ENCODE data around the gene CLMP.

CLMP gene

DNA sequence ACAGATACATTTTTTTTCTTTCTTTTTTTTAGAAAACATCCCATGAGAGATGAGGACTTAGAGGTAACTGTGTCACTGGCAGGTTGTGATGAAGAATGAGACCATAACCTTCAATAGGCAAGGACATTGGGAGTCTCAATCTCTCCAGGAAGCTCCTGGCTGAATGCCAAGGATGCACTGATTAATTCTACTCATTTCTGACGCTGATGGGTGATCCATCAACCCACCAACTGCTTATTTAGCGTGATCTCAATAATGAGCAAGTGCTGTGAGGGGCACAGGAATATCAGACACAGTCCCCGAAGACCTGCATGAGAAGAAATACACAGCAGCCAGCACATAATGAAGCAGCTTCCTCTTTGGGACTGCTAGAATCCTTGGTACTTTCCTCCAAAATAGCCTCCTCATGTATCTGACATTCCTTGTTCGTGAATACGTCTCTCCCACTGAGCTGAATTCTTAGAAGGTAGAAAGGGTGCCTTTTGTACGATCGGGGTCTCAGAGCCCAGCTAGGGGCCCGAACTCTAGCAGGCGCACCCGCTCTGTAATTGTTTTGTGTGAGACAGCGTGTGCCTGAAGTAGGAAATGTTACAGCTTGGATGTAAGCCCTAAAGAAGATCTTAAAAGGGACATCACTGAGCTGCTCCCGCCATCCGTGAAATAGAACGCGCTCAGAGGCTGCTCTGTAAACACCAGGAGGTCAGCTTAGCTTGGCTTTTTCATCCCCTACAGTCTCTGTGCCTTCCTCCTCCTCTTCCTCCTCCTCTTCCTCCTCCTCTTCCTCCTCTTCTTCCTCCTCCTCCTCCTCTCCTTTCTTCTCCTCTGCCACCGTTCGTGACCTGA is 7.2 kb downstream of the CLMP start:
- no peak for DNase-seq

DNA sequence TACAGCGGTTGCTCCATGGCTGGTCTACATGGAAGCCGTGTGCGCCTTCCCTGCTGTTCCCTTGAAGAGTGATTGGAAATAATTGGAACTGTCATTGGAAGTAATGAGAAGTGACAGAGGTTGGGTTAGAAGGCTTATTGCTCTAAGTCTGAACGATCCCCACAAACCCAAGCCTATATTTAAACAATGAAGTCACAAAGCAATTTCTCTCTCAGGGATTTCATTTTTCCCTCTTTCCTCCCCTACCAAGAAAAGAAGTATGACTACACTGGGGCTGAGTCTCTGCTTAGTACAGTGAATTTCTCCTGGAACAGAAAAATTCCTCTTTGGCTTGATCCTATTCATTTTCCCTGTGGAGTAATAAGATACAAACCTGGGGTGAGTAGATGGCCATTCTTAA is 7.8 kb downstream of the CLMP start:
- DNase-seq: no peak

GRCh38 chr11:123186286-123186685 is 8.8 kb downstream of the CLMP start:
- DNase-seq: no peak

DNA sequence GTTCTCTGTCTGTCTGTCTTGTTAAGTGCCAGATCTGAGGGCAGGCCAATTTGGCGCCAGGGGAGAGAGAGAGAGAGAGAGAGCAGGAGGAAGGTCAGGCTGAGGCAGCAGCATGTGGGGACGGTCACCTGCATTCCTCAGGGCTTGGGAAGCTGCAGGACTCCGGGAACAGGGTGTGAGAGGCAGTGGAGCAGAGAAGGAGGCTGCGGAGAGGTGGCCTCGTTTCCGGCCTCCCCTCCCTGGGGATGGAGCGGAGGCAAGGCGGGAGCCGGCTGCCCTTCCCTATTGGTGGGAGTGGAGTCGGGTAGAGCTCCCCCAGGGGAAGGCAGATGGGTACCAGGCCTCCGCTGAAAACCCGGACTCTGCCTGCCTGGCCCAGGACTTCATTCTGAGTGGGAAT is 9.7 kb downstream of the CLMP start:
- no peak for DNase-seq

DNA sequence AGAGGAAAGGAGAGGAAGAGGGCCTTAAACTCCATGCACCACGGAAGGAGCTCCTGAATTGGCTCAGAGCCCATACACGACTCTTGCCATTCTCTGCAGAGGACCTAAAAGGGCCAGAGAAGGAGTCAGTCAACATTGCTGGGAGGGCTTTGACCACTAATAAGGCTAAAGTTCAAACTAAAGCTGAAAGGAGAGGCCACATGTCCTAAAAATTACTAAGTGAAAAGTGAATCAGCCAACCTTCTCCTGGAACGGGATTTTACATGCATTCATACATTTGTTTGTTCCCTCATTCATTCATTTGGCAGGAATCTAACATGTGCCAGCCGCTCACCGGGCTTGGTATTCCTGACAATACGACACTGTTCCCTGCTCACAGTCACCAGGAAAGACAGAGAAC is 10.5 kb downstream of the CLMP start:
- no peak for DNase-seq

GRCh38 chr11:123183391-123184099 is 11.5 kb downstream of the CLMP start:
- no peak for DNase-seq

- DNase-seq: no peak
These were observed 13.1 kb downstream of the CLMP start for GRCh38 chr11:123181767-123182500.

DNA sequence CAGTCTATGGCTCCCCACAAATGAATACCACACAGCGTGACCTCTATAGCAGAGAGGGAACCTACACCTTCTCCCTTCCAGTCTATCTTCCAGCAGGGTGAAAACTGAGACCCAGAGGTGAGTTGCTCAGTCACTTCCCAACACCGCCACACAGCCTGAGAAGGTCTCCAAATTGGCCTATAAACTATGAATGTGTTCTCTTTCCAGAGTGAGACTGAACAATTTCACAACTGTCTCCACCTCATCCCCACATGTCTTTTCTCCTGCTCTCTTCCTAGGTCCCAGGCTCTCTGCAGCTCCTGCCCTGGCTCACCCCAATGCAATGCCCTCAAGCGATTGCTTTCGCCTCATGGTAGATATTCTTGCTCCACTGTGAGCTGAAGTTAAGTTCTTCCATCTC is 14.0 kb downstream of the CLMP start:
- DNase-seq: no peak

DNA sequence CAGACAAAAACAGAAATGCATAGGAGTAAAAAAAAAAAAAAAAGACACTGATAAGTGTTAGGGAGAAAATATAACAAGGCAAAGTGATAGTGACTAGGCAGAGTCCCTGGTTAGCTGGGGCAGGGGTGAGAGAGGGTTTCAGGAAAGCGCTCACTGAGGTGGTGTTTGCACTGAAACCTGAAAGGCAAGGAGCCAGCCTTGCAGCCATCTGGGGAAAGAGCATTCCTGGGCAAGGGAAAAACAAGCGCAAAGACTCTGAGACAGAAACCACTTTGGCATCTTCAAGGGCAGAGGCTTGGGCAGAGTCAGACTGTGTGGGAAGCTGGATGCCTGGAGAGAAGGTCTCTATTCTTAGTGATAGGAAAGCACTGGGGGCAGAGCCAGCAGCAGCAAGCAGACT is 14.5 kb downstream of the CLMP start:
- DNase-seq: no peak

- no peak for DNase-seq
These were observed 14.9 kb downstream of the CLMP start for GRCh38 chr11:123180166-123180565.

DNA sequence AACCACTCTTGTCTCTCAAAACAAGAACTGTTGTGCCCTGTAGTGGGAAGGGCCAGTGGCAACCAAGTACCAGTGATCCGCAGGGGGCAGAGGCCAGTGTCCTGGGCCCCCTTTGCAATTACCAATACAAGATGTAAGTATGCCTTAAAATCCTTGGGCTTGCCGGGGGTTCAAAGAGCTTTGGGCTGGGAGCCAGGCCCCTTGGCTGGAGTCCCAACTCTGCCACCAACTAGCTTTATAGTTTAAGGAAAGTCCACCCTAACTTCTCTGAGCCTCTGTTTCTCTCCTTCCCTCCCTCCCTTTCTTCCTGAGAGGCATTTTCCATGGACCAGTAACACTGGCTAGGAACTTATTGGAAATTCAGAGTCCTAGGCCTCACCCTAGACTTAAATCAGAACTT is 15.5 kb downstream of the CLMP start:
- DNase-seq: no peak

GRCh38 chr11:123178186-123178585 is 16.9 kb downstream of the CLMP start:
- DNase-seq: no peak

DNA sequence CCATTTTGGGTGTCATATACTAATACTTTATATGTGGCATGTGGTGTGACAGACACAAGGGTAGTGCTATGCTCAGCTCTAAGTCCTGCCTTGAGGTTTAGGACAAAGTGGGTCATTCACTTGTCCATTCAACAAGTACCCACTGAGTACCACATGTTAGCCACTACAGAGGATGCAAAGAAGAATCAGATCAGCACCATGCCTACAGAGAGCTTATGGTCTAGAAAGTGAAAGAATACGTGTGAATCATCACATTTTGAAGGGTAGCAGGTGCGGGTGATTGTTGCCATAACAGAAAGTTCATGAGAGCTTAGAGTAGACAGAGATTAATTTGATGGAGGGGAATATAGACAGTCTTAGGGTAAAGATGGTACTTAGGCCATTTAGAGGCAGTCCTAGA is 18.3 kb downstream of the CLMP start:
- no peak for DNase-seq

DNA sequence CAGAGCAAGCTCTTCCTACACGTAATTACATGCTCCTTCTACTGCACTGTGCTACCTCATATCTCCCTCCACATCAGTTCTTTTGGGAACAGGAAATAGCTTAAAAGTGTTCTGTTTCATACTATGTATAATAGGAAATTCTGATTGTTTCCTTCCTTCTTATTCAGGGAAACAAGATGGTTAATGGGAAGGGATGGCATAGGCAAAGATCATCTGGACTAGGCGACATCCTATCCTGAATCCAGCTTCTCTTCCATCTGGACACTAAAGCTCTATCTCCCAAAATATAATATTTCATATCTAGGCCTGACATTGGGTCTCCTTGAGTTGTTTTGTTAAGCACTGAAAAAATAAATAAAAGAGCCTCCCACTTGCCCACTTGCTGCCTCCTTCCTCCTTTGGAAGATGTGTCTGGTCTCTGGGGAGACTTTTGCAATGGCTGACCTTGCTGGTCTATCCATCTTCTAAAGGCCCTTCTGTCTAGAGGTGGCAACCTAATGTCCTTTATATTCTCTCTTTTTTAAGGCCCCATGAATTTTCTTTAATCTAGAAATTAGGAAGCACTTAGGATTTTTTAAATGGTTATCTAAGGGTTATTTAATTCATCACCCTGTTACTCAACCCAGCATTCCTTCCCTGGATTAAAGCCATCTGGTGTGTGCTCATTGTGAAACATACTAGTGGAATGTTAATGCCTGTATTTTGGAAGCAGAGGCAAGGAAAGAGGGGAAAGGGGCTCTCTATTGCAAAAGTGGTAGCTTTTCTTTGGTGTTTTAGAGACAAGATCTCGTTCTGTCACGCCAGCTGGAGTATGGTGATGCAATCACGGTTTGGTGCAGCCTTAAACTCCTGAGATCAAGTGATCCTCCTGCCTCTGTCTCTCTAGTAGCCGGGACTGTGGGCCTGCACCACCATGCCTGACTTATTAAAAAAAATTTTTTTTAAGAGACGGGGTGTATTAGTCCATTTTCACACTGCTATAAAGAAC is 20.6 kb downstream of the CLMP start:
- DNase-seq: no peak

DNA sequence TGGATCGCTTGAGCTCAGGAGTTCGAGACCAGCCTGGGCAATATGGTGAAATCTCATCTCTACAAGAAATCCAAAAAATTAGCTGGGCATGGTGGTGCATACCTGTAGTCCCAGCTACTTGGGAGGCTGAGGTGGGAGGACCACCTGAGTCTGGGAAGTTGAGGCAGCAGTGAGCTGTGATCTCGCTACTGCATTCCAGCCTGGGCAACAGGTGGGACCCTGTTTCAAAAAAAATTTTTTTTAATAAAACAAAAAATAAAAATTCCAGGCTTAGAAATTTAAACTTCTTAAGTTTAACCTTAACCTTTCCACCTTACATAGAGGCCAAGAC is 21.2 kb downstream of the CLMP start:
- DNase-seq: no peak

GRCh38 chr11:123173040-123173855 is 21.8 kb downstream of the CLMP start:
- DNase-seq: no peak

- no peak for DNase-seq
These were observed 24.1 kb downstream of the CLMP start for GRCh38 chr11:123170929-123171328.

GRCh38 chr11:123169821-123170220 is 25.2 kb downstream of the CLMP start:
- DNase-seq: no peak

- DNase-seq: no peak
These were observed 26.0 kb downstream of the CLMP start for GRCh38 chr11:123168955-123169484.

DNA sequence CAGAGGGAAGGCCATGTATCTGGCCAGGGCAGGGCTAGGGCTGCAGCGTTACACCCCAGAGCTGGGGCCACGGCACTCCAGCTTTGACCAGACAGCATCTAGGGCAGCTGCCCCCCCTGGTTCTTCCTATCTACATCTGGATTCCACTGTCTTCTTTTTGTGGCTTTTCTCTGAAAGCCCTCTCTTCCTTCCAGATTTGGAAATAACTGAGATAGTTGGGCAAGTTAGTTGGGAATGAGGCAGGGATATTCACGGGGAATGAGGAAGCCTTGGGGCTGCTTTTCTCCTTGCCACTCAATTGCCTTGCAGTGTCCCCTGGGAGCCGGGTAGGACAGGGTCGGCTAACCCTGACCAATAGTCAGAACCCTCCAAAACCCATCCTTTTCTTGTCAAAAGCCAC is 26.8 kb downstream of the CLMP start:
- no peak for DNase-seq

DNA sequence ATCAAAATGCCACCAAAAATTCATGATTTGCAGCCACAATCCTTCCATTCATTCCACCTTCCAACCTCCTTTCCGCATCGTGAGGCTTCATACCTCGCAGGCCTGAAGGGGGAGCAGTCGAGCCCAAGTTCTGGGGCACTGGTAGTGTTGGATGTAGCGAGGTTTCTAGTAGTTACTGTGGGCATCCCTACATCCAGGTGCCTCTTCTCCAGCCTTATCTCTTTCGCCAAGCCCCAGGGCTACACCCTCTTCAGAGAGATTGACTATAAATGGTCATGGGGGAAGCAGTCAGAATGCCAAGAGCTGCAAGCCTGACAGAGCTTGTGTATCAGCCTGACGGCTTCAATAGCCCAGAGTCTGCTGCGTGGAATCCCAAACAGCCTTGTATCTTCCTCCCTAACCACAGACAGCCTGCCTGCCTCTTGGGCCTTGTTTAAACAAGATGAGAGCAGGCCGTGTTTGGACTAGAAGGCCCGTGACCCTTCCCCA is 28.9 kb downstream of the CLMP start:
- no peak for DNase-seq
